HG02678 (cell line): Measurements from ENCODE around the gene RIMBP2.

Experiments used
- ATAC-seq: cut with Tn5 transposase; IDR thresholded peaks from one replicate; pipeline ENCODE4 v1.9.1; 2021; ENCODE audit warnings: mild to moderate bottlenecking, moderate library complexity; ENCODE audit not compliant: unreplicated experiment

RIMBP2 gene

GRCh38 chr12:130398100-130398848, 317.8 kb downstream of the RIMBP2 start:
- ATAC-seq, result no peak

- ATAC-seq, result no peak
Measured at GRCh38 chr12:130396667-130397066, 319.4 kb downstream of the RIMBP2 start.

GRCh38 chr12:130394906-130395305, 321.2 kb downstream of the RIMBP2 start:
- no peak for ATAC-seq

- no peak for ATAC-seq
Measured at GRCh38 chr12:130391186-130391585, 324.9 kb downstream of the RIMBP2 start.

- ATAC-seq, result no peak
Measured at GRCh38 chr12:130385193-130385592, 330.9 kb downstream of the RIMBP2 start.

GRCh38 chr12:130384234-130384633, 331.9 kb downstream of the RIMBP2 start:
- ATAC-seq, result no peak

GRCh38 chr12:130382818-130383217, 333.3 kb downstream of the RIMBP2 start:
- no peak for ATAC-seq

- ATAC-seq, result no peak
Measured at GRCh38 chr12:130375296-130376287, 340.5 kb downstream of the RIMBP2 start.

- ATAC-seq, result no peak
Measured at GRCh38 chr12:130374083-130374482, 342.0 kb downstream of the RIMBP2 start.

- ATAC-seq, result no peak
Measured at GRCh38 chr12:130372936-130373335, 343.2 kb downstream of the RIMBP2 start.

GRCh38 chr12:130371296-130371695, 344.8 kb downstream of the RIMBP2 start:
- no peak for ATAC-seq

- no peak for ATAC-seq
Measured at GRCh38 chr12:130369816-130370215, 346.3 kb downstream of the RIMBP2 start.

GRCh38 chr12:130367523-130367922, 348.6 kb downstream of the RIMBP2 start:
- ATAC-seq, result no peak

GRCh38 chr12:130367003-130367402, 349.1 kb downstream of the RIMBP2 start:
- no peak for ATAC-seq

GRCh38 chr12:130366159-130366558, 349.9 kb downstream of the RIMBP2 start:
- no peak for ATAC-seq

- no peak for ATAC-seq
Measured at GRCh38 chr12:130364578-130364977, 351.5 kb downstream of the RIMBP2 start.

- no peak for ATAC-seq
Measured at GRCh38 chr12:130362060-130362459, 354.0 kb downstream of the RIMBP2 start.

GRCh38 chr12:130357729-130358330, 358.3 kb downstream of the RIMBP2 start:
- no peak for ATAC-seq

- ATAC-seq, result no peak
Measured at GRCh38 chr12:130357241-130357640, 358.9 kb downstream of the RIMBP2 start.

GRCh38 chr12:130356222-130356621, 359.9 kb downstream of the RIMBP2 start:
- no peak for ATAC-seq

- ATAC-seq, result no peak
Measured at GRCh38 chr12:130354407-130354806, 361.7 kb downstream of the RIMBP2 start.
